Fibroblast of lung (primary cell): ENCODE results near the gene SHROOM3. TPM values are rescaled to one million over a fixed set of nuclear protein-coding genes. Genes with fewer than 3 reads are reported as not detected.

ENCODE experiments used
- DNase-seq, 2 donors: peaks; one replicate each; pipeline versions ENCODE4 v3.0.0 to v3.0.0-alpha.2; 2010; ENCODE audit warnings: low read depth in 2 of 2
- H2AFZ ChIP-seq: 2 replicates; pipeline ENCODE4 v1.5.1; 2012; ENCODE audit warnings: low read length, control low read depth, inconsistent platforms
- H3K27ac ChIP-seq: 2 replicates; pipeline ENCODE4 v1.5.1; 2011; ENCODE audit warnings: low read length, control low read depth; ENCODE audit not compliant: insufficient read depth
- H3K27me3 ChIP-seq: 2 replicates; pipeline ENCODE4 v1.5.1; 2011; ENCODE audit warnings: mild to moderate bottlenecking, low read length; ENCODE audit not compliant: control insufficient read depth, insufficient read depth
- H3K36me3 ChIP-seq: 2 replicates; pipeline ENCODE4 v1.5.1; 2011; ENCODE audit warnings: low read length; ENCODE audit not compliant: control insufficient read depth, insufficient read depth
- H3K4me1 ChIP-seq: 2 replicates; pipeline ENCODE4 v1.5.1; 2011; ENCODE audit warnings: low read length; ENCODE audit not compliant: control insufficient read depth, insufficient read depth; ENCODE audit errors: extremely low read depth
- H3K4me2 ChIP-seq: 2 replicates; pipeline ENCODE4 v1.5.1; 2011; ENCODE audit warnings: low read length, control low read depth; ENCODE audit not compliant: insufficient read depth; ENCODE audit errors: extremely low read depth
- H3K4me3 ChIP-seq, 4 experiments: fragments of 200-600 bp in 1 of 4; sonication (generic) in 1 of 4; replicated peaks in 1 of 4; 2 replicates each; pipeline ENCODE4 v1.5.1; 2011 to 2016; ENCODE audit warnings: low read length in 4 of 4, low read depth in 3 of 4, mild to moderate bottlenecking in 3 of 4, control low read depth in 2 of 4, inconsistent platforms in 1 of 4, mixed read lengths in 1 of 4; ENCODE audit not compliant: insufficient read depth in 1 of 4; ENCODE audit errors: control extremely low read depth in 1 of 4
- H3K79me2 ChIP-seq: 2 replicates; pipeline ENCODE4 v1.5.1; 2012; ENCODE audit warnings: mild to moderate bottlenecking, low read length, inconsistent platforms; ENCODE audit not compliant: control insufficient read depth, insufficient read depth
- H3K9ac ChIP-seq: 2 replicates; pipeline ENCODE4 v1.5.1; 2011; ENCODE audit warnings: mild to moderate bottlenecking, low read length, control low read depth; ENCODE audit not compliant: insufficient read depth
- H3K9me3 ChIP-seq: 2 replicates; pipeline ENCODE4 v1.5.1; 2012; ENCODE audit warnings: low read depth, low read length; ENCODE audit not compliant: control insufficient read depth, insufficient read depth
- H4K20me1 ChIP-seq: 2 replicates; pipeline ENCODE4 v1.5.1; 2011; ENCODE audit warnings: low read length; ENCODE audit not compliant: control insufficient read depth, insufficient read depth; ENCODE audit errors: extremely low read depth
- CTCF ChIP-seq, 2 donors: IDR thresholded peaks in 1 of 2; conservative IDR thresholded peaks in 1 of 2; 1 replicate in 1 of 2; 2 replicates in 1 of 2; pipeline ENCODE4 v1.5.1; 2011 to 2012; ENCODE audit warnings: low read length in 2 of 2, control low read depth in 1 of 2, inconsistent platforms in 1 of 2, low read depth in 1 of 2, mild to moderate bottlenecking in 1 of 2
- EZH2 ChIP-seq: IDR thresholded peaks from 2 replicates; pipeline ENCODE4 v1.5.1; 2012; ENCODE audit warnings: low read length, control low read depth, mild to moderate bottlenecking; ENCODE audit errors: missing control alignments
- polyA plus RNA-seq, 2 donors: library from polyadenylated mRNA; depleted of rRNA in 1 of 2; stranded (reverse) in 1 of 2; unstranded in 1 of 2; fragments of >200 nt; gene quantifications; 2 replicates each; pipeline ENCODE4 v1.2.1, GENCODE V29; 2011 to 2012; ENCODE audit warnings: missing spikeins in 1 of 2
- total RNA-seq: library from RNA; depleted of rRNA; stranded (reverse); fragments of >200 nt; gene quantifications from 2 replicates; pipeline ENCODE4 v1.2.1, GENCODE V29; 2014

The SHROOM3 gene
- total and polyA plus RNA-seq, 2 donors (not counting 1 experiment from before 2014, with no cell fraction given): 9.9 to 23.9 TPM

GRCh38 chr4:76429636-76430035 is 5.4 kb upstream of the SHROOM3 start:
- Histone ChIP-seq H4K20me1 (no peaks in the 10 kb centered on the region), H2AFZ (peak overlapping the region; percentile 33), H3K4me2 (no peak overlapping the region), H3K79me2 (no peaks in the 10 kb centered on the region), H3K9ac (no peak overlapping the region), H3K9me3 (no peaks in the 10 kb centered on the region), H3K4me3 (no peak overlapping the region), H3K36me3 (no peaks in the 10 kb centered on the region), H3K4me1 (no peaks in the 10 kb centered on the region), H3K27me3 (no peaks in the 10 kb centered on the region), H3K27ac (no peak overlapping the region)
- TF ChIP-seq CTCF (conservative IDR thresholded peaks at IDR 0.05 in 1 of 2, IDR thresholded peaks at IDR 0.05 in 1 of 2; ENCODE audit: low read depth in 1 of 2, low read length in 2 of 2) (no peak), EZH2 (no peak)
- DNase-seq: no peak

- no peak overlapping the region for H3K27ac ChIP-seq
- H3K9ac ChIP-seq: no peak overlapping the region
- peak; percentile 50 to 77 for DNase-seq
- no peaks in the 10 kb centered on the region for H3K9me3 ChIP-seq
- peak; percentile 42 to 59 for TF ChIP-seq CTCF (conservative IDR thresholded peaks at IDR 0.05 in 1 of 2, IDR thresholded peaks at IDR 0.05 in 1 of 2; ENCODE audit: low read depth in 1 of 2, low read length in 2 of 2)
- no peak for TF ChIP-seq EZH2
- H3K36me3 ChIP-seq: no peaks in the 10 kb centered on the region
- H2AFZ ChIP-seq: peak overlapping the region; percentile 40
- no peaks in the 10 kb centered on the region for H4K20me1 ChIP-seq
- no peaks in the 10 kb centered on the region for H3K79me2 ChIP-seq
- no peak overlapping the region for H3K4me3 ChIP-seq
- H3K4me2 ChIP-seq: no peak overlapping the region
- H3K27me3 ChIP-seq: no peaks in the 10 kb centered on the region
- H3K4me1 ChIP-seq: peaks cover under 1% of the 10 kb centered on the region
Observed at GRCh38 chr4:76430519-76431388, 4.3 kb upstream of the SHROOM3 start.

- Histone ChIP-seq H2AFZ (peak overlapping the region; percentile 74), H3K4me2 (peak overlapping the region; percentile 87), H3K36me3 (no peaks in the 10 kb centered on the region), H3K4me3 (peak overlapping the region; percentile 36 to 51 (median 49)), H3K9me3 (no peaks in the 10 kb centered on the region), H3K79me2 (no peaks in the 10 kb centered on the region), H4K20me1 (no peaks in the 10 kb centered on the region), H3K27ac (no peak overlapping the region), H3K4me1 (peaks cover 2% of the 10 kb centered on the region), H3K9ac (no peak overlapping the region), H3K27me3 (no peaks in the 10 kb centered on the region)
- DNase-seq: peak in 1 of 2 donors; percentile 35
- TF ChIP-seq CTCF (conservative IDR thresholded peaks at IDR 0.05 in 1 of 2, IDR thresholded peaks at IDR 0.05 in 1 of 2; ENCODE audit: low read depth in 1 of 2, low read length in 2 of 2) (peak in 1 of 2 donors; percentile 18), EZH2 (no peak)
Observed at GRCh38 chr4:76435528-76436319, 695 bp downstream of the SHROOM3 start.
